H1 (cell line): ENCODE results near the gene SRF. TPM values are rescaled to one million over a fixed set of nuclear protein-coding genes. Genes with fewer than 3 reads are reported as not detected.

Source experiments
- CTCF ChIA-PET: fragments of 300-600 bp; sonication (Branson Sonifier 250); formaldehyde crosslinking; loops from one replicate; lab custom pipeline; 2021; ENCODE audit not compliant: partially characterized antibody; lab: Charles Lee
- POLR2A ChIA-PET: fragments of 300-600 bp; sonication (Branson Sonifier 250); formaldehyde crosslinking; loops from one replicate; lab custom pipeline; 2021; ENCODE audit warnings: inconsistent platforms; ENCODE audit not compliant: partially characterized antibody; lab: Charles Lee
- DNase-seq, 2 experiments: peaks; one replicate each; pipeline versions ENCODE4 v3.0.0 to v3.0.0-alpha.2; 2010 to 2022; ENCODE audit warnings: low spot score in 2 of 2, low read depth in 1 of 2, mixed read lengths in 1 of 2
- FAIRE-seq: peaks from 2 replicates; lab custom pipeline; 2011; peaks lifted over from hg19 to GRCh38; lab: Jason Lieb, UNC
- H2AFZ ChIP-seq: 2 replicates; pipeline ENCODE4 v1.8.1; 2012; ENCODE audit warnings: low read length, inconsistent platforms
- H2AK5ac ChIP-seq: 2 replicates; pipeline ENCODE4 v1.6.1; 2013; ENCODE audit warnings: low read depth, low read length
- H2BK120ac ChIP-seq: replicated peaks from 2 replicates; pipeline ENCODE3; 2013; ENCODE audit warnings: low read depth, low read length, inconsistent platforms
- H2BK12ac ChIP-seq: 2 replicates; pipeline ENCODE4 v1.6.1; 2013; ENCODE audit warnings: low read depth, low read length
- H2BK15ac ChIP-seq: 2 replicates; pipeline ENCODE4 v1.6.1; 2013; ENCODE audit warnings: low read length
- H2BK20ac ChIP-seq: 2 replicates; pipeline ENCODE4 v1.6.1; 2013; ENCODE audit warnings: low read length
- H2BK5ac ChIP-seq: 2 replicates; pipeline ENCODE4 v1.6.1; 2013; ENCODE audit warnings: low read depth, low read length
- H3K14ac ChIP-seq: 2 replicates; pipeline ENCODE4 v1.6.1; 2013; ENCODE audit warnings: inconsistent platforms; ENCODE audit not compliant: insufficient read length
- H3K18ac ChIP-seq: 2 replicates; pipeline ENCODE4 v1.6.1; 2013; ENCODE audit warnings: low read length; ENCODE audit errors: extremely low read depth
- H3K23ac ChIP-seq: 2 replicates; pipeline ENCODE4 v1.6.1; 2013; ENCODE audit warnings: inconsistent platforms; ENCODE audit not compliant: insufficient read length
- H3K23me2 ChIP-seq: 2 replicates; pipeline ENCODE4 v1.6.1; 2013; ENCODE audit warnings: low read depth, low read length
- H3K27ac ChIP-seq: 2 replicates; pipeline ENCODE4 v1.6.1; 2011; ENCODE audit warnings: low read depth, low read length, inconsistent platforms
- H3K27me3 ChIP-seq, 4 experiments: replicated peaks in 1 of 4; 1 replicate in 1 of 4; 2 replicates in 3 of 4; pipeline versions ENCODE4 v1.6.1 to v1.8.1; 2011 to 2013; ENCODE audit warnings: low read length in 3 of 4, mild to moderate bottlenecking in 3 of 4, inconsistent platforms in 2 of 4, mixed read lengths in 2 of 4, moderate library complexity in 1 of 4; ENCODE audit not compliant: control insufficient read depth in 3 of 4, insufficient read depth in 3 of 4; ENCODE audit errors: extremely low read depth in 1 of 4
- H3K36me3 ChIP-seq, 4 experiments: 2 replicates each; pipeline versions ENCODE4 v1.6.1 to v1.8.1; 2011 to 2013; ENCODE audit warnings: mild to moderate bottlenecking in 4 of 4, low read length in 3 of 4, moderate library complexity in 2 of 4, control low read depth in 1 of 4, inconsistent platforms in 1 of 4; ENCODE audit not compliant: insufficient read depth in 4 of 4, control insufficient read depth in 2 of 4
- H3K4ac ChIP-seq: replicated peaks from 2 replicates; pipeline ENCODE3; 2013; ENCODE audit warnings: low read length, low read depth, mixed read lengths, inconsistent platforms; ENCODE audit not compliant: insufficient read length
- H3K4me1 ChIP-seq, 4 experiments: replicated peaks in 1 of 4; 1 replicate in 1 of 4; 2 replicates in 3 of 4; pipeline versions ENCODE4 v1.6.1 to v1.8.1; 2011 to 2013; ENCODE audit warnings: low read length in 3 of 4, inconsistent platforms in 2 of 4, mixed read lengths in 1 of 4; ENCODE audit not compliant: insufficient read depth in 4 of 4, control insufficient read depth in 3 of 4
- H3K4me2 ChIP-seq, 2 experiments: 2 replicates each; pipeline versions ENCODE4 v1.6.1 to v1.8.1; 2011 to 2013; ENCODE audit warnings: low read depth in 2 of 2, low read length in 2 of 2, control low read depth in 1 of 2, inconsistent platforms in 1 of 2, mild to moderate bottlenecking in 1 of 2; ENCODE audit not compliant: insufficient read depth in 1 of 2
- H3K4me3 ChIP-seq, 4 experiments: fragments of 200-600, 300-600 bp in 1 of 4; sonication (generic), shearing (Covaris generic), sonication (Bioruptor Twin) in 1 of 4; 2 replicates each; pipeline versions ENCODE4 v1.5.1 to v1.8.1; 2011 to 2016; ENCODE audit warnings: low read length in 4 of 4, low read depth in 3 of 4, control low read depth in 2 of 4, inconsistent platforms in 2 of 4, mild to moderate bottlenecking in 2 of 4, mixed read lengths in 1 of 4, moderate library complexity in 1 of 4; ENCODE audit not compliant: insufficient read depth in 2 of 4; ENCODE audit errors: extremely low read depth in 1 of 4
- H3K56ac ChIP-seq: replicated peaks from 2 replicates; pipeline ENCODE3; 2013; ENCODE audit warnings: low read depth, mild to moderate bottlenecking, mixed read lengths, low read length, inconsistent platforms; ENCODE audit not compliant: insufficient read length
- H3K79me1 ChIP-seq: 2 replicates; pipeline ENCODE4 v1.6.1; 2013; ENCODE audit warnings: low read depth, low read length, control low read depth
- H3K79me2 ChIP-seq, 2 experiments: 2 replicates each; pipeline versions ENCODE4 v1.6.1 to v1.8.1; 2012 to 2013; ENCODE audit warnings: low read length in 2 of 2, mild to moderate bottlenecking in 2 of 2, inconsistent platforms in 1 of 2; ENCODE audit not compliant: insufficient read depth in 2 of 2, control insufficient read depth in 1 of 2
- H3K9ac ChIP-seq, 4 experiments: replicated peaks in 1 of 4; 1 replicate in 1 of 4; 2 replicates in 3 of 4; pipeline versions ENCODE4 v1.6.1 to v1.8.1; 2011 to 2013; ENCODE audit warnings: low read depth in 3 of 4, low read length in 3 of 4, control low read depth in 2 of 4, mild to moderate bottlenecking in 2 of 4, moderate library complexity in 2 of 4, inconsistent platforms in 1 of 4; ENCODE audit errors: extremely low read depth in 1 of 4
- H3K9me3 ChIP-seq, 2 experiments: 2 replicates each; pipeline versions ENCODE4 v1.6.1 to v1.8.1; 2012 to 2013; ENCODE audit warnings: mild to moderate bottlenecking in 2 of 2, moderate library complexity in 2 of 2, control low read depth in 1 of 2, inconsistent platforms in 1 of 2, low read depth in 1 of 2, low read length in 1 of 2, mixed read lengths in 1 of 2; ENCODE audit not compliant: insufficient read depth in 2 of 2
- H4K20me1 ChIP-seq, 2 experiments: replicated peaks in 1 of 2; 2 replicates each; pipeline versions ENCODE3 to v1.8.1; 2011 to 2013; ENCODE audit warnings: inconsistent platforms in 2 of 2, low read length in 2 of 2, mild to moderate bottlenecking in 1 of 2; ENCODE audit not compliant: insufficient read depth in 2 of 2, control insufficient read depth in 1 of 2
- H4K5ac ChIP-seq: 2 replicates; pipeline ENCODE4 v1.6.1; 2013; ENCODE audit warnings: low read length, low read depth, mixed read lengths, inconsistent platforms; ENCODE audit not compliant: insufficient read length
- H4K8ac ChIP-seq: 2 replicates; pipeline ENCODE4 v1.8.0; 2013; ENCODE audit warnings: mild to moderate bottlenecking, moderate library complexity, low read length, inconsistent platforms; ENCODE audit not compliant: insufficient read depth; ENCODE audit errors: extremely low read depth
- H4K91ac ChIP-seq: replicated peaks from 2 replicates; pipeline ENCODE3; 2013; ENCODE audit warnings: low read length, mixed read lengths, inconsistent platforms; ENCODE audit not compliant: insufficient read length
- ATF2 ChIP-seq: IDR thresholded peaks from 2 replicates; pipeline ENCODE4 v1.6.1; 2012; ENCODE audit warnings: low read length, inconsistent platforms
- CBX8 ChIP-seq: fragments of 300-800, 300-1000 bp; sonication (generic); IDR thresholded peaks from 2 replicates; pipeline ENCODE4 v1.7.1; 2016; ENCODE audit warnings: low read depth, low read length, borderline replicate concordance
- CREB1 ChIP-seq: IDR thresholded peaks from 2 replicates; pipeline ENCODE4 v1.6.1; 2012; ENCODE audit warnings: inconsistent platforms
- EP300 ChIP-seq, 2 experiments: IDR thresholded peaks; 1 replicate in 1 of 2; 2 replicates in 1 of 2; pipeline ENCODE4 v1.6.1; 2011 to 2012; ENCODE audit warnings: low read depth in 2 of 2, low read length in 2 of 2, mild to moderate bottlenecking in 2 of 2, borderline replicate concordance in 1 of 2, inconsistent platforms in 1 of 2, moderate library complexity in 1 of 2
- HDAC2 ChIP-seq, 2 experiments: fragments of 300-600 bp in 1 of 2; sonication (generic) in 1 of 2; IDR thresholded peaks; 2 replicates each; pipeline ENCODE4 v1.6.1; 2011 to 2012; ENCODE audit warnings: low read depth in 2 of 2, low read length in 2 of 2, mild to moderate bottlenecking in 2 of 2, moderate library complexity in 2 of 2, borderline replicate concordance in 1 of 2, inconsistent platforms in 1 of 2
- KDM1A ChIP-seq: fragments of 200-600, 300-600 bp; sonication (generic); IDR thresholded peaks from 2 replicates; pipeline ENCODE4 v1.7.1; 2016; ENCODE audit warnings: mild to moderate bottlenecking, low read length, borderline replicate concordance
- NANOG ChIP-seq: IDR thresholded peaks from 2 replicates; pipeline ENCODE4 v1.6.1; 2011; ENCODE audit warnings: low read length, low read depth, mild to moderate bottlenecking, inconsistent platforms; ENCODE audit not compliant: insufficient read depth, poor library complexity, severe bottlenecking
- POLR2A ChIP-seq, 2 experiments: IDR thresholded peaks; 1 replicate in 1 of 2; 2 replicates in 1 of 2; pipeline ENCODE4 v1.6.1; 2011; ENCODE audit warnings: low read depth in 2 of 2, low read length in 2 of 2, mild to moderate bottlenecking in 2 of 2; ENCODE audit errors: control extremely low read depth in 1 of 2
- TAF7 ChIP-seq: optimal IDR thresholded peaks from 2 replicates; pipeline ENCODE3; 2011; ENCODE audit warnings: low read depth, mild to moderate bottlenecking, inconsistent platforms, low read length, moderate library complexity, borderline replicate concordance
- WGBS, 2 experiments: shearing (Covaris generic) in 1 of 2; methylation state at CpG; one replicate each; pipeline versions ENCODE4 v1.1.6 to v1.1.7; 2013 to 2015; ENCODE audit warnings: low lambda C conversion rate in 2 of 2, mixed read lengths in 2 of 2, inconsistent platforms in 1 of 2, low coverage in 1 of 2, missing lambda C conversion rate in 1 of 2; ENCODE audit not compliant: insufficient replicate concordance in 2 of 2, insufficient coverage in 1 of 2, insufficient read length in 1 of 2; ENCODE audit errors: extremely low coverage in 1 of 2, missing lambda C conversion rate in 1 of 2; 5-methylcytosine and 5-hydroxymethylcytosine counted together
- polyA plus RNA-seq, 7 experiments: library from polyadenylated mRNA; depleted of rRNA in 3 of 7; stranded (reverse) in 5 of 7; unstranded in 2 of 7; fragments of >200 nt in 5 of 7; fragments of 200-250 nt in 2 of 7; gene quantifications; 1 replicate in 5 of 7; 2 replicates in 1 of 7; 4 replicates in 1 of 7; pipeline versions ENCODE4 v1.2.1 to v1.2.3, GENCODE V29; 2011 to 2013; ENCODE audit warnings: missing spikeins in 2 of 7, mixed read lengths in 2 of 7
- total RNA-seq: library from RNA; stranded (reverse); fragmentation: NEBNext Ultra II Directional; extraction: Animal tissue kit (Norgen Biotek cat#: 25700); gene quantifications from 2 replicates; pipeline ENCODE4 v1.2.1, GENCODE V29; 2021

SRF gene
- total and polyA plus RNA-seq, 2 of the 8 experiments (the other 6 are each of a cell fraction or from before 2014, with no cell fraction given): 49.0 to 69.5 TPM

DNA sequence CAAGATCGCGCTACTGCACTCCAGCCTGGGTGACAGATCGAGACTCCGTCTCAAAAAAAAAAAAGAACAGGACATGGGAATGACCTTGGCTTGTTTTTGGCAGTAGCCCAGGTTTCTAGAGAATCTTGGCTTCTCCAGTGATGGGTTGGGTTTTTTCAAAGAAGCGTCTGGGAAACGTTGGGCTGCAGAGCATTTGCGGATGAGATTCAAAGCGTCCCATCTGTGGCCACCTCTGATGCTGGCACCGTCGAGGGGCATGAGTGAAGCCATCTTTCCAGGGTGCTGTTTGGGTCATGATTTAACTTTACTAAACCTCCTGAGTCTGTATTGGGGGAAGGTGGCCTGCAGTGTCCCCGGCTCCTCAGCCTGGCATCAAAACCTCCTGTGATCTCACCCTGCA, 43.2 kb upstream of the SRF start:
- ChIA-PET POLR2A (interaction anchor here (1.8 kb wide), 1 partner anchor 51 kb away, joined by 5 read pairs; the partner anchor contains the start of gene PTK7), CTCF (interaction anchor here (0.6 to 4.0 kb wide), 12 partner anchors 12 to 213 kb away, joined by 3 to 27 read pairs (median 6); no protein-coding TSS in a partner anchor)
- Histone ChIP-seq H2BK5ac (no peak overlapping the region), H3K27ac (no peak overlapping the region), H3K23ac (no peak overlapping the region), H3K4me2 (no peak overlapping the region), H2BK20ac (no peak overlapping the region), H3K4me3 (no peak overlapping the region), H4K5ac (no peak overlapping the region), H3K4me1 (peaks cover 5 to 23% (median 9%) of the 10 kb centered on the region in 4 experiments), H3K9ac (no peak overlapping the region), H3K79me2 (peaks cover 0 to 41% of the 10 kb centered on the region in 2 experiments; a peak in 2 of 4 replicates), H4K8ac (no peak overlapping the region), H2BK120ac (no peak overlapping the region), H4K20me1 (peaks cover 12 to 24% of the 10 kb centered on the region in 2 experiments), H3K14ac (no peak overlapping the region), H2BK15ac (no peak overlapping the region), H3K79me1 (peaks cover 15% of the 10 kb centered on the region), H3K9me3 (no peaks in the 10 kb centered on the region), H3K4ac (no peak overlapping the region), H3K56ac (no peak overlapping the region), H3K23me2 (no peaks in the 10 kb centered on the region), H3K18ac (no peak overlapping the region), H2BK12ac (no peak overlapping the region), H3K36me3 (peaks cover 2 to 13% (median 9%) of the 10 kb centered on the region in 4 experiments; a peak in 6 of 8 replicates), H3K27me3 (no peaks in the 10 kb centered on the region), H2AFZ (no peak overlapping the region), H2AK5ac (no peak overlapping the region), H4K91ac (no peak overlapping the region)
- DNase-seq (no peak), FAIRE-seq (no peak)
- TF ChIP-seq CBX8: no peak
- TF ChIP-seq ATF2: no peak
- no peak for TF ChIP-seq EP300 (IDR thresholded peaks at IDR 0.05; ENCODE audit: borderline replicate concordance in 1 of 2, low read depth in 2 of 2, low read length in 2 of 2)
- no peak for TF ChIP-seq POLR2A (IDR thresholded peaks at IDR 0.05; ENCODE audit: control extremely low read depth in 1 of 2, low read depth in 2 of 2, low read length in 2 of 2)
- no peak for TF ChIP-seq KDM1A
- TF ChIP-seq NANOG: no peak
- no peak for TF ChIP-seq TAF7
- no peak for TF ChIP-seq HDAC2 (IDR thresholded peaks at IDR 0.05; ENCODE audit: borderline replicate concordance in 1 of 2, low read depth in 2 of 2, low read length in 2 of 2)
- no peak for TF ChIP-seq CREB1
- 78% methylated on average over 8 of the region's 11 CpGs; no CpG with 5 or more reads in 1 of the 2 experiments for WGBS, 2 experiments
